Activated T-cell treated with anti-CD3 and anti-CD28 coated beads, Interleukin-2, amount 50 U/mL, for 72 hours (primary cell): ENCODE results near the gene TES. TPM values are rescaled to one million over a fixed set of nuclear protein-coding genes. Genes with fewer than 3 reads are reported as not detected.

Experiments used
- ATAC-seq, 2 donors: fragments of 150-1000 bp; cut with Tn5 transposase; replicated peaks in 1 of 2; 2 replicates each; pipeline ENCODE4 v1.10.0; 2021; ENCODE audit warnings: moderate library complexity in 2 of 2, mild to moderate bottlenecking in 1 of 2
- DNase-seq, 2 donors: peaks; one replicate each; pipeline ENCODE4 v3.0.0; 2021 to 2022; ENCODE audit warnings: mixed read lengths in 1 of 2
- H3K27ac Mint-ChIP-seq: one replicate; pipeline ENCODE4 v1.8.0; 2022; ENCODE audit warnings: mild to moderate bottlenecking, moderate library complexity, mixed read lengths
- H3K27me3 Mint-ChIP-seq: one replicate; pipeline ENCODE4 v1.8.0; 2022; ENCODE audit warnings: low read depth, mixed read lengths
- H3K36me3 Mint-ChIP-seq, 2 donors: one replicate each; pipeline ENCODE4 v1.8.0; 2022; ENCODE audit warnings: mixed read lengths in 2 of 2, mild to moderate bottlenecking in 1 of 2; ENCODE audit not compliant: insufficient read depth in 2 of 2
- H3K4me1 Mint-ChIP-seq: one replicate; pipeline ENCODE4 v1.8.0; 2022; ENCODE audit warnings: low read depth, mixed read lengths
- H3K4me3 Mint-ChIP-seq, 2 donors: one replicate each; pipeline ENCODE4 v1.8.0; 2022; ENCODE audit warnings: mild to moderate bottlenecking in 2 of 2, mixed read lengths in 2 of 2, moderate library complexity in 2 of 2
- H3K9me3 Mint-ChIP-seq, 2 donors: one replicate each; pipeline ENCODE4 v1.8.0; 2022; ENCODE audit warnings: mixed read lengths in 2 of 2
- total RNA-seq, 2 donors: library from RNA; stranded (reverse); gene quantifications; one replicate each; pipeline ENCODE4 v1.2.3, GENCODE V29; 2022

TES gene, protein sequence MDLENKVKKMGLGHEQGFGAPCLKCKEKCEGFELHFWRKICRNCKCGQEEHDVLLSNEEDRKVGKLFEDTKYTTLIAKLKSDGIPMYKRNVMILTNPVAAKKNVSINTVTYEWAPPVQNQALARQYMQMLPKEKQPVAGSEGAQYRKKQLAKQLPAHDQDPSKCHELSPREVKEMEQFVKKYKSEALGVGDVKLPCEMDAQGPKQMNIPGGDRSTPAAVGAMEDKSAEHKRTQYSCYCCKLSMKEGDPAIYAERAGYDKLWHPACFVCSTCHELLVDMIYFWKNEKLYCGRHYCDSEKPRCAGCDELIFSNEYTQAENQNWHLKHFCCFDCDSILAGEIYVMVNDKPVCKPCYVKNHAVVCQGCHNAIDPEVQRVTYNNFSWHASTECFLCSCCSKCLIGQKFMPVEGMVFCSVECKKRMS
- total RNA-seq: 100 to 1,000 TPM; 121 to 125 TPM

GRCh38 chr7:116210345-116211005, at the start of gene TES:
Gene TES, plus strand, starts transcription at chr7:116210539. Its CDS starts 169 bp downstream, at chr7:116210708.
- no peaks in the 10 kb centered on the region for H3K27me3 Mint-ChIP-seq
- ATAC-seq (peak; percentile 82), DNase-seq (peak; percentile 78 to 85)
- peaks cover 49% of the 10 kb centered on the region for H3K4me1 Mint-ChIP-seq
- H3K27ac Mint-ChIP-seq: peak within 1 kb of the TSS; percentile 100
- peak within 1 kb of the TSS; percentile 92 to 97 for H3K4me3 Mint-ChIP-seq
- H3K9me3 Mint-ChIP-seq: peaks cover 0 to 4% of the 10 kb centered on the region in 2 donors
- peaks cover 4 to 6% of the 10 kb centered on the region in 2 donors for H3K36me3 Mint-ChIP-seq

- no peak for ATAC-seq
- Mint-ChIP-seq H3K9me3 (no peaks in the 10 kb centered on the region), H3K36me3 (no peaks in the 10 kb centered on the region), H3K4me3 (no peak overlapping the region), H3K27ac (no peak overlapping the region), H3K4me1 (peaks cover 9% of the 10 kb centered on the region), H3K27me3 (peaks cover 14% of the 10 kb centered on the region)
- no peak for DNase-seq
Observed at GRCh38 chr7:116161728-116162127, 48.6 kb upstream of the TES start.

GRCh38 chr7:116162254-116162653, 48.1 kb upstream of the TES start:
- DNase-seq: no peak
- no peak overlapping the region for H3K27ac Mint-ChIP-seq
- peaks cover 14% of the 10 kb centered on the region for H3K27me3 Mint-ChIP-seq
- no peak overlapping the region for H3K4me3 Mint-ChIP-seq
- ATAC-seq: no peak
- H3K4me1 Mint-ChIP-seq: peaks cover 12% of the 10 kb centered on the region
- no peaks in the 10 kb centered on the region for H3K36me3 Mint-ChIP-seq
- no peaks in the 10 kb centered on the region for H3K9me3 Mint-ChIP-seq

- Mint-ChIP-seq H3K27me3 (peaks cover 14% of the 10 kb centered on the region), H3K9me3 (no peaks in the 10 kb centered on the region), H3K4me1 (peaks cover 15% of the 10 kb centered on the region), H3K27ac (no peak overlapping the region), H3K36me3 (no peaks in the 10 kb centered on the region), H3K4me3 (no peak overlapping the region)
- DNase-seq (no peak), ATAC-seq (no peak)
Observed at GRCh38 chr7:116162992-116163391, 47.3 kb upstream of the TES start.

- Mint-ChIP-seq H3K4me3 (no peak overlapping the region), H3K27ac (no peak overlapping the region), H3K27me3 (peaks cover 13% of the 10 kb centered on the region), H3K9me3 (no peaks in the 10 kb centered on the region), H3K36me3 (no peaks in the 10 kb centered on the region), H3K4me1 (peaks cover 15% of the 10 kb centered on the region)
- no peak for DNase-seq
- no peak for ATAC-seq
Observed at GRCh38 chr7:116164552-116165306, 45.6 kb upstream of the TES start.

- H3K36me3 Mint-ChIP-seq: no peaks in the 10 kb centered on the region
- no peak for DNase-seq
- H3K4me1 Mint-ChIP-seq: peaks cover 15% of the 10 kb centered on the region
- no peak overlapping the region for H3K4me3 Mint-ChIP-seq
- peaks cover 13% of the 10 kb centered on the region for H3K27me3 Mint-ChIP-seq
- no peak for ATAC-seq
- H3K27ac Mint-ChIP-seq: no peak overlapping the region
- H3K9me3 Mint-ChIP-seq: no peaks in the 10 kb centered on the region
Observed at GRCh38 chr7:116165717-116166116, 44.6 kb upstream of the TES start.

DNA sequence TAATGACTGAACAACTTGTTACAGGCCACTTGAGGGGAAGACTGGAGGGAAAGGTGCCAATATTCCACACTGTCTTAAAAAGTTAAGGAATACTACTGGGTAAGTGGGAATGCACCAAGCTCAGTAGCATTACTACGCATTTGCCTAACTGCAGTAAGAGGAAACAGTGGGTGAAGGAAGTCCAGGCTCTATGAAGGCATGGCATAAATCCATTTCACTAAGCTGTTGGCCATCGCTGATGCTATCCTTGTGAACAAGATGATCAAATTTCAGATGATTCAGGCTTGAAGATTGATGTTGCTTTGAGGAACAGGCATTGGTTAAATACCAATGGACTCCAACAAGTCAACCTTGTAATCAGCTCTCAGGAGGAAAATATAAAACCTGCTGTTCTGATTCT, 44.2 kb upstream of the TES start:
- DNase-seq: no peak
- H3K4me1 Mint-ChIP-seq: peaks cover 15% of the 10 kb centered on the region

DNA sequence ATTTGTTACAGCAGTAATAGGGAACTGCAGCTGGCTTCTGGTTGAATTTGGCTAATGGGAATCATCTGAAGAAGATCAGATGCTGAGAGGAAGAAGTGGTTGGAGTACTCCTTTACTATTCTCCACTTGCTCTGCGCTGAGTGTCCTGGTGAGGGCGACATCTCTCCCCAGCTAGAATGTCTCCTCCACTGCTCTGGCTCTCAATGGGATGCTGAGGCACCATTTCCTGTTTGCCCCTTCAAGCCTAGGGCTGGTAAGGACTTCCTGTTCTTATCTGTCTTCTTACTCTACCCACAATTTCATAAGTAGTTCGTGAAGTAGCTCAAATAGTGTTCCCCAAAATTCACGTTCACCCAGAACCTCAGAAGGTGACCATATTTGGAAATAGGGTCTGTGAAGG, 43.2 kb upstream of the TES start:
- peaks cover 15% of the 10 kb centered on the region for H3K4me1 Mint-ChIP-seq
- H3K27ac Mint-ChIP-seq: no peak overlapping the region
- DNase-seq: peak; percentile 15 to 26
- peaks cover 21% of the 10 kb centered on the region for H3K27me3 Mint-ChIP-seq
- ATAC-seq: peak; percentile 58 to 77
- no peaks in the 10 kb centered on the region for H3K36me3 Mint-ChIP-seq
- no peak overlapping the region for H3K4me3 Mint-ChIP-seq
- H3K9me3 Mint-ChIP-seq: no peaks in the 10 kb centered on the region

More for the DNA sequence above, 44.2 kb upstream of the TES start:
- H3K27ac Mint-ChIP-seq: no peak overlapping the region
- H3K9me3 Mint-ChIP-seq: no peaks in the 10 kb centered on the region
- H3K27me3 Mint-ChIP-seq: peaks cover 17% of the 10 kb centered on the region
- no peak overlapping the region for H3K4me3 Mint-ChIP-seq
- no peaks in the 10 kb centered on the region for H3K36me3 Mint-ChIP-seq
- no peak for ATAC-seq

GRCh38 chr7:116169060-116169459, 41.3 kb upstream of the TES start:
- Mint-ChIP-seq H3K36me3 (no peaks in the 10 kb centered on the region), H3K27me3 (peaks cover 21% of the 10 kb centered on the region), H3K27ac (no peak overlapping the region), H3K4me1 (peaks cover 13% of the 10 kb centered on the region), H3K9me3 (no peaks in the 10 kb centered on the region), H3K4me3 (no peak overlapping the region)
- ATAC-seq (no peak), DNase-seq (no peak)

- ATAC-seq (no peak), DNase-seq (no peak)
- H3K27ac Mint-ChIP-seq: no peak overlapping the region
- H3K27me3 Mint-ChIP-seq: peaks cover 29% of the 10 kb centered on the region
- H3K36me3 Mint-ChIP-seq: no peaks in the 10 kb centered on the region
- peaks cover 6% of the 10 kb centered on the region for H3K4me1 Mint-ChIP-seq
- H3K4me3 Mint-ChIP-seq: no peak overlapping the region
- H3K9me3 Mint-ChIP-seq: peaks cover 0 to 2% of the 10 kb centered on the region in 2 donors
Observed at GRCh38 chr7:116170180-116170579, 40.2 kb upstream of the TES start.

GRCh38 chr7:116171094-116171493, 39.2 kb upstream of the TES start:
- H3K4me3 Mint-ChIP-seq: no peak overlapping the region
- peaks cover 6% of the 10 kb centered on the region for H3K4me1 Mint-ChIP-seq
- H3K27me3 Mint-ChIP-seq: peaks cover 33% of the 10 kb centered on the region
- H3K9me3 Mint-ChIP-seq: peaks cover 2 to 3% of the 10 kb centered on the region in 2 donors
- ATAC-seq (no peak), DNase-seq (no peak)
- H3K27ac Mint-ChIP-seq: no peak overlapping the region
- peaks cover 0 to 1% of the 10 kb centered on the region in 2 donors for H3K36me3 Mint-ChIP-seq

GRCh38 chr7:116172353-116172752, 38.0 kb upstream of the TES start:
- Mint-ChIP-seq H3K4me1 (peaks cover 2% of the 10 kb centered on the region), H3K4me3 (no peak overlapping the region), H3K9me3 (peaks cover 2 to 3% of the 10 kb centered on the region in 2 donors), H3K27ac (no peak overlapping the region), H3K27me3 (peaks cover 33% of the 10 kb centered on the region), H3K36me3 (peaks cover 0 to 1% of the 10 kb centered on the region in 2 donors)
- no peak for DNase-seq
- no peak for ATAC-seq
